Renal cortical epithelial cell (primary cell): Measurements from ENCODE around the gene CYP39A1. TPM values are rescaled to one million over a fixed set of nuclear protein-coding genes. Genes with fewer than 3 reads are reported as not detected.

Source experiments
- DNase-seq: peaks from one replicate; pipeline ENCODE4 v3.0.0-alpha.2; 2011; ENCODE audit warnings: low read depth
- total RNA-seq: library from RNA; depleted of rRNA; stranded (reverse); fragments of >200 nt; gene quantifications from 2 replicates; pipeline ENCODE4 v1.2.3, GENCODE V29; 2014

CYP39A1 gene, protein sequence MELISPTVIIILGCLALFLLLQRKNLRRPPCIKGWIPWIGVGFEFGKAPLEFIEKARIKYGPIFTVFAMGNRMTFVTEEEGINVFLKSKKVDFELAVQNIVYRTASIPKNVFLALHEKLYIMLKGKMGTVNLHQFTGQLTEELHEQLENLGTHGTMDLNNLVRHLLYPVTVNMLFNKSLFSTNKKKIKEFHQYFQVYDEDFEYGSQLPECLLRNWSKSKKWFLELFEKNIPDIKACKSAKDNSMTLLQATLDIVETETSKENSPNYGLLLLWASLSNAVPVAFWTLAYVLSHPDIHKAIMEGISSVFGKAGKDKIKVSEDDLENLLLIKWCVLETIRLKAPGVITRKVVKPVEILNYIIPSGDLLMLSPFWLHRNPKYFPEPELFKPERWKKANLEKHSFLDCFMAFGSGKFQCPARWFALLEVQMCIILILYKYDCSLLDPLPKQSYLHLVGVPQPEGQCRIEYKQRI
- total RNA-seq, result 0.69 and 5.2 TPM in 2 replicates

DNA sequence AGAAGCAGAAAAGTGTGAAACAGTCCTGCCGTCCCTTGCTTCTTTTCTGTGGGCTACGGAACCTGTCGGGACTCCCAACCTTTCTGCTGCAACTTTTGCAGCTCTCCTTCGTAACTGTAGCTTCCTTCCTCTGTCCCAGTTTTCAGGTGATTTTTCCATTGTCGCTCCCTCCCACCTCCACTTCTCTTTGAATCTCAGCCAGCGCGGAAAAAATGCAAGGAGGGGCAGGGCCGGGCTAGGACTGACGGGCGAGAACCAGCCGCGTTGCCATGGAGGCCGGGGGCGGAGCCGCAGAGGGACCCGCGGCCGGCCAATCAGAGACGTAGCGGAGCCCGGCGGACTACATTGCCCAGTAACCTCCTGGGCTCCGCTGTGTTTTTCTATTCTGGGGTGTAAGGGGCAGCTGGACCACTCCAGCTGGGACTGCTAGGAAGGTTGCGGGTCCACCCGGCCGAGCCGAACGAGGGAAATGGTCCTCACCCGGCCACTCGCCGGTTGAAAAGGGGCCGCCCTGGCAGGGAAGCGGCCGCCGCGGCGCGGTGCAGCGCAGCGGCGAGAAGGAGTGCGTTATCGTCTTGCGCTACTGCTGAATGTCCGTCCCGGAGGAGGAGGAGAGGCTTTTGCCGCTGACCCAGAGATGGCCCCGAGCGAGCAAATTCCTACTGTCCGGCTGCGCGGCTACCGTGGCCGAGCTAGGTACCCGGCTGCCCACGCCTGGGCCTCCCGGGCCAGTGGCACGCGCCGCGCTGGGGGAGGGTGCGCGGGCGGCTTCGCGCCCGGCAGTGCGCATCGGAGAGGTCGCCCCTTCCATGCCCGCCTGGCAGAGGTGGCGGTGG, at the start of gene CYP39A1, which contains the start of gene SLC25A27:
CYP39A1 (minus strand) TSS at position 216 of the 836 bp plus-strand sequence. CDS start 236 bp downstream, outside the sequence.
SLC25A27 (plus strand) TSS at position 373 of the 836 bp plus-strand sequence; CDS start at position 591, 218 bp downstream.
- DNase-seq, result peak; percentile 78

GRCh38 chr6:46699970-46700369, 47.4 kb upstream of the CYP39A1 start:
- DNase-seq, result no peak

- DNase-seq, result no peak
Observed at GRCh38 chr6:46690911-46691451, 38.4 kb upstream of the CYP39A1 start.

GRCh38 chr6:46690141-46690755, 37.6 kb upstream of the CYP39A1 start:
- no peak for DNase-seq

- DNase-seq, result no peak
Observed at GRCh38 chr6:46689657-46690056, 37.0 kb upstream of the CYP39A1 start.

DNA sequence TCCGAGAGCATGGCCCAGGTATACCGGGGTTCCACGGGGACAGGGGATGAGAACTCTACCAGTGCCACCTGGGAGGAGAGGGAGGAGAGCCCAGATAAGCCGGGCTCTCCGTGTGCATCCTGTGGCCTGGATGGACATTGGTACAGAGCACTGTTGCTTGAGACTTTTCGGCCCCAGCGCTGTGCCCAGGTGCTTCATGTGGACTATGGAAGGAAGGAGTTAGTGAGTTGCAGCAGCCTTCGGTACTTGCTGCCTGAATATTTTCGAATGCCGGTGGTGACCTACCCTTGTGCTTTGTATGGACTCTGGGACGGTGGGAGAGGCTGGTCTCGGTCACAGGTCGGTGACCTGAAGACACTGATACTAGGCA, 36.3 kb upstream of the CYP39A1 start:
- no peak for DNase-seq

- DNase-seq, result no peak
Observed at GRCh38 chr6:46688117-46688965, 35.7 kb upstream of the CYP39A1 start.

- DNase-seq, result no peak
Observed at GRCh38 chr6:46687619-46688097, 35.0 kb upstream of the CYP39A1 start, which contains the start of gene TDRD6. TDRD6 (plus strand) TSS chr6:46687885; CDS start chr6:46688129, 244 bp downstream.

GRCh38 chr6:46684771-46685170, 32.2 kb upstream of the CYP39A1 start:
- peak; percentile 18 for DNase-seq

- DNase-seq, result no peak
Observed at GRCh38 chr6:46677314-46677654, 24.7 kb upstream of the CYP39A1 start.

DNA sequence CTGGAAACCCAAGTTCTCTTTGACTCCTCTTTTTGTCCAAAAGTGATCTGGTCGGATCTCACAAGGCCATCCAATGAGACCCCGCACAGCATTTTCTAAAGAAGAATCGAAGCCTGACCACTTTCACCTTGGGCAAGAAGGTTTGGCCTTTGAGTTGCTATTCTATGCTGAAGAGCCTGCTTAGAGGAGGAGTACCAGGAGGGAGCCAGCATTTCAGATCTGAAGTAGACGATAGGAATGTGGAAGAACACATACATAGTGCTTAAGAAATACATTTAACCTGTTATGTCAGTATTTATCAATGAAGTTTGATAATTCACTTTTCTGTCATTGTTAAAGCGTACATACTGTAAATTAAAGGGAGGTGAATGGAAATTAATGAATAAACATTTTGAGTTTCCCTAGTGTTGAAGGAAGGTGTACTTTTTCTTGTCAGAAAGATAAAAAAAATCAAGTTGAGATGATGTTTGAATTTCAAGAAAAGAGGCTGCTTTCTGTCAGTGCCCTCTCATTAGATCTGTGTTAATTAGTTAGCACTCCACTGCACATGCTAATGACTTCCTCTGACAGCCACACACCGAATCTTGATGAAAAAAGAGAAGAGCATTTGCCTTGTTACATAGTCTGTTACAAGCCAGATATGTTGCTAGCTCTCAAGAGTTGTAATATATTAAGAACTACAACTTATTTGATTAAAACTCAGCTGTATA, 24.1 kb upstream of the CYP39A1 start:
- DNase-seq, result no peak

DNA sequence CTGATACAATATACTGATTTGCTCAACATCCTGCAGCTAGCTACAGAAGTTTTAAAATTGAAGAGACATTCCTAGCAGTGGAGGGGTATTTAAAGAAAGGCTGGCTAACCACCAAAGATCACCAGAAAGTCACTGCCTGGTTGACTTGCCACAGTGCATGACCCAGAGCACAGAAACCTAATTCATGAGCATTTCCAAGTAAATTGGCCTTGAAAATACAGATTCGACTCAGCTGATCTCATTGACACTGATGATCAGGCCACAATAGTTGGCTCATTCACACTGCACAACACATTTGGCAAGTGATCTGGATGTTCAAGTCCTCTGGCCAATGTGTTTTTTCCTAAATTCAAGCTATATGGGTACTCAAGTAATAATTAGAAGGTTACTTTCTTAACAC, 21.8 kb upstream of the CYP39A1 start:
- DNase-seq, result no peak

GRCh38 chr6:46667377-46667776, 14.8 kb upstream of the CYP39A1 start:
- no peak for DNase-seq

- DNase-seq, result no peak
Observed at GRCh38 chr6:46661483-46661882, 8.9 kb upstream of the CYP39A1 start.

DNA sequence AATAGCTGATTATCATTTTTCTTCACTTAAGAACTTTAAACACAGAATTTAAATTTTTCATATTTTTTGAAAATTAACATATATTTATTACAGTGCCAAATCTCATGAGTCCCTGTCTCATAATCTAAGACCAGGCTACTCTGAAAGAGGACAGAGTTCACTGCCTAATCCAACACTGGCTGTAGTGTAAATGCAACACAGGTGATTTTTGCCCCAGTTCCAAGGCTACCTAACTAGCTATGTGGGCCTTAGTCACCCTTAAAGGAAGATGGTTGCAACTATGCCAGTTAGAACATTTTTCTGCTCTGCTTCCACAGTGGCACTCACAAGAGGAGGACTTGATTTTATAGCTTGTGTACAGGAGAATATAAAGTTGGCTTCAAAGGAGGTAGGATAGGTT, 5.0 kb upstream of the CYP39A1 start:
- DNase-seq, result no peak

DNA sequence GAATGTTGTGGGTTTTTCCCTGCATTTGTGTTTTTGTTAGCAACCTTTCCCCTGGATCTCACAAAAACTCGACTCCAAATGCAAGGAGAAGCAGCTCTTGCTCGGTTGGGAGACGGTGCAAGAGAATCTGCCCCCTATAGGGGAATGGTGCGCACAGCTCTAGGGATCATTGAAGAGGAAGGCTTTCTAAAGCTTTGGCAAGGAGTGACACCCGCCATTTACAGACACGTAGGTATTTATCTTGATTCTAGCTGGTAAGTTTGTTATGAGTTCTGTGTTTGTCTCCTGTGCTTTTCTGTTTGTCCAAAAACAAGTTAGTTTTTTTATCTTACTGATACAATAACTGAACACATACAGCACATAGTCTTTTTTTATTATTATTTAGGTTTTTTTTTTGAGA, 3.2 kb upstream of the CYP39A1 start:
- DNase-seq, result no peak

DNA sequence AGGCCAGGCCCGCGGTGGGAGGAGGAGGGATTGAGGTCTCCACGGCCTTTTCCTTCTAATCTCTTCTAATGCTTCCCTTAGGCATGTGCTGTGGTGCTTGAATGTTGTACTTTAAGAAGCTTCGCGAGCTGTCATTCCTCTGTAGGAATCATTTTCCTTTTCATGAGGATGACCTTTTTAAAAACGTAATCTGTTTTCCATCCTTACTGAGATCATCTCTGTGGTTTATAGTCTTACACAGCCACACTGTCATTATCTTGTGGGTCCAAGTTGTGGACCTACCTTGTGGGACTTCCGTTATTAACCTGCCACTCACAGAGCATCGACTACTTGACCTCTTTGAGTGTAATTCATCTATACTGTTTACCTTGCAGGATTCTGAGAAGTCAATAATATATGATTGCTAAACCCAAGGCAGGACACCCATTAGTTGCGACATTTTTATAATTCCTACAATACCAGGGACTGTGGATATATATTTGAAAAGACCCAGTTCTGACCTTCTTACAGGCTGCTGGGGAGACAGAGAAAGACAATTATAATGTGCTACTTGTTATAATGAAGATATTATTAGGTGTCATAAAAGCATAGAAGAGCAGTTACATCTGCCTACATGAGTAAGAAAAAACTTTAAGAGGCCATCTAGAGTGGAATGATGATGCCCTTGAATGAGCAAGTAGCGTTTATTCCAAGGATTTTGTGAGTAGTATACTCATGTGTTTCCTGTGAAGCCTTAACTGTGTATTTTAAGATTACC, 999 bp upstream of the CYP39A1 start:
- no peak for DNase-seq

DNA sequence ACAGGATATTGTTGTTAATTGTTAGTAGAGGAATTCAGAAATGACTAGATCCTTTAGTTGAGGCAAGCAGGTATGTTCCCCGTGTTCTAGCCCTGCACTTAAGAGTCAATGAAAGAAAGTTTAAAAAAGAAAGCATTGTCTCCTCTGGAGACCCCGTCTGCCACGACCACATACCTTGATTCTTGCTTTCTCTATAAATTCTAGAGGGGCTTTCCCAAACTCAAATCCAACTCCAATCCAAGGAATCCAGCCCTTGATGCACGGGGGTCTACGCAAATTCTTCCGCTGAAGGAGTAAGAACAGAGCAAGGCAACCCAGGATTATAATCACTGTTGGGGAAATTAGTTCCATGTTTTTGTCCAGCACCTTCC, 401 bp downstream of the CYP39A1 start:
- DNase-seq, result no peak

DNA sequence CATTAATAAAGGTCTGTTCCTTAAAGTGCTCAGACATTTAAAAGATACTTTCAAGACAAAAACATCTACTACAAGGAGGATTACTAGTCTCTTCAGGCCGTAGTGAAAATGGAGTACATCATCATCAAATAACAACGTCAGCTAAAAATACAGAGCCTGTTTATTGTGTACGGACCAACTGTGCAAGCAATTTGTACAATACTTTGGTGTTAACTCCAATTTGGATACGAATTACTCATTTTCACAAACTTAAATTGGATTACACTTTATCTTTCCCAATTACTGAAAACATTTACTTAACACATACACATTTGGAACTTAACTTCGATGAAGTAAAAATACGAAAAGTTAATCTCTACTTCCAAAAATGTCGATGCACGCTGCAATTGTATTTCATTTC, 802 bp downstream of the CYP39A1 start:
- peak; percentile 8 for DNase-seq
